Smooth muscle cell (in vitro differentiated cells): ENCODE data around the gene LONRF2. TPM values are rescaled to one million over a fixed set of nuclear protein-coding genes. Genes with fewer than 3 reads are reported as not detected.

Source experiments
- DNase-seq: peaks from one replicate; lab custom pipeline; 2025; ENCODE audit not compliant: unreplicated experiment; lab: John Stamatoyannopoulos, UW
- H2AFZ ChIP-seq: fragments of 200-600 bp; sonication (generic); 2 replicates; pipeline ENCODE4 v1.6.0; 2016; ENCODE audit warnings: antibody characterized with exemption, low read depth, mild to moderate bottlenecking
- H3F3A ChIP-seq: fragments of 200-600 bp; sonication (generic); 2 replicates; pipeline ENCODE4 v1.6.0; 2017; ENCODE audit warnings: antibody characterized with exemption, low read depth
- H3K27ac ChIP-seq: fragments of 200-600 bp; sonication (generic); 2 replicates; pipeline ENCODE4 v1.5.1; 2016; ENCODE audit warnings: low read depth, mild to moderate bottlenecking
- H3K27me3 ChIP-seq: fragments of 200-600 bp; sonication (generic); 2 replicates; pipeline ENCODE4 v1.6.1; 2016; ENCODE audit warnings: low read depth, mild to moderate bottlenecking
- H3K36me3 ChIP-seq: fragments of 200-600 bp; sonication (generic); 2 replicates; pipeline ENCODE4 v1.5.1; 2016; ENCODE audit warnings: low read depth
- H3K4me1 ChIP-seq: fragments of 200-600 bp; sonication (generic); 2 replicates; pipeline ENCODE4 v1.5.1; 2016; ENCODE audit warnings: low read depth
- H3K4me2 ChIP-seq: fragments of 200-600 bp; sonication (generic); 2 replicates; pipeline ENCODE4 v1.6.0; 2016; ENCODE audit warnings: mild to moderate bottlenecking
- H3K4me3 ChIP-seq: fragments of 200-600 bp; sonication (generic); 2 replicates; pipeline ENCODE4 v1.5.1; 2016; ENCODE audit warnings: mild to moderate bottlenecking
- H3K79me2 ChIP-seq: fragments of 200-600 bp; sonication (generic); 2 replicates; pipeline ENCODE4 v1.6.0; 2016; ENCODE audit warnings: low read depth, mild to moderate bottlenecking
- H3K9ac ChIP-seq: fragments of 200-600 bp; sonication (generic); 2 replicates; pipeline ENCODE4 v1.6.0; 2016; ENCODE audit warnings: low read depth
- H3K9me3 ChIP-seq: fragments of 200-600 bp; sonication (generic); replicated peaks from 2 replicates; pipeline ENCODE4 v1.5.1; 2016; ENCODE audit warnings: low read depth
- H4K20me1 ChIP-seq: fragments of 200-600 bp; sonication (generic); 2 replicates; pipeline ENCODE4 v1.6.0; 2016; ENCODE audit warnings: low read depth
- CTCF ChIP-seq: fragments of 200-600 bp; sonication (generic); IDR thresholded peaks from 2 replicates; pipeline ENCODE4 v1.5.1; 2017; ENCODE audit warnings: borderline replicate concordance, mild to moderate bottlenecking, antibody characterized with exemption; ENCODE audit not compliant: insufficient read depth, poor library complexity, severe bottlenecking
- WGBS: methylation state at CpG from one replicate; pipeline ENCODE4 v1.1.7; 2016; ENCODE audit warnings: low lambda C conversion rate; 5-methylcytosine and 5-hydroxymethylcytosine counted together
- polyA plus RNA-seq: library from polyadenylated mRNA; unstranded; fragments of >200 nt; fragmentation: Nextera tagmentation; extraction: Ambion mirVana; gene quantifications from 2 replicates; pipeline ENCODE4 v1.2.1, GENCODE V29; 2016
- total RNA-seq: library from RNA; depleted of rRNA; stranded (reverse); fragments of >200 nt; gene quantifications from 2 replicates; pipeline ENCODE4 v1.2.3, GENCODE V29; 2014

LONRF2 gene
- total and polyA plus RNA-seq, 2 experiments from 2014 or later: 0.06 to 1.4 TPM

- Histone ChIP-seq H3K27me3 (no peaks in the 10 kb centered on the region), H4K20me1 (no peaks in the 10 kb centered on the region), H3K79me2 (no peaks in the 10 kb centered on the region), H3K4me3 (no peak overlapping the region), H3K4me2 (no peak overlapping the region), H3K36me3 (no peaks in the 10 kb centered on the region), H3K4me1 (no peaks in the 10 kb centered on the region), H3K9ac (no peak overlapping the region), H2AFZ (no peak overlapping the region), H3K9me3 (no peaks in the 10 kb centered on the region), H3K27ac (no peak overlapping the region), H3F3A (no peaks in the 10 kb centered on the region)
- no peak for DNase-seq
- WGBS: 52% methylated on average over 2 of the region's 2 CpGs
- no peak for TF ChIP-seq CTCF
Measured at GRCh38 chr2:100267751-100268150, 54.5 kb downstream of the LONRF2 start.

- no peaks in the 10 kb centered on the region for H3K27me3 ChIP-seq
- WGBS: 96% methylated on average over 7 of the region's 7 CpGs
- TF ChIP-seq CTCF: no peak
Measured at GRCh38 chr2:100266126-100266525, 56.2 kb downstream of the LONRF2 start.

GRCh38 chr2:100265226-100265625 lies 57.1 kb downstream of the LONRF2 start:
- Histone ChIP-seq H3K4me3 (no peak overlapping the region), H3K4me2 (no peak overlapping the region), H4K20me1 (no peaks in the 10 kb centered on the region), H3K79me2 (no peaks in the 10 kb centered on the region), H3K27me3 (no peaks in the 10 kb centered on the region), H3F3A (no peaks in the 10 kb centered on the region), H3K27ac (no peak overlapping the region), H3K4me1 (no peaks in the 10 kb centered on the region), H3K36me3 (no peaks in the 10 kb centered on the region), H2AFZ (no peak overlapping the region), H3K9me3 (no peaks in the 10 kb centered on the region), H3K9ac (no peak overlapping the region)
- TF ChIP-seq CTCF: no peak
- no peak for DNase-seq
- WGBS: 94% methylated on average over 9 of the region's 9 CpGs

More at GRCh38 chr2:100266126-100266525, 56.2 kb downstream of the LONRF2 start:
- Histone ChIP-seq H3K4me3 (no peak overlapping the region), H3K27ac (no peak overlapping the region), H3K4me1 (no peaks in the 10 kb centered on the region), H4K20me1 (no peaks in the 10 kb centered on the region), H3K36me3 (no peaks in the 10 kb centered on the region), H2AFZ (no peak overlapping the region), H3F3A (no peaks in the 10 kb centered on the region), H3K4me2 (no peak overlapping the region), H3K9ac (no peak overlapping the region), H3K9me3 (no peaks in the 10 kb centered on the region), H3K79me2 (no peaks in the 10 kb centered on the region)
- no peak for DNase-seq

- H2AFZ ChIP-seq: no peak overlapping the region
- WGBS: 94% methylated on average over 4 of the region's 4 CpGs
- no peak overlapping the region for H3K9ac ChIP-seq
- no peak for DNase-seq
- no peaks in the 10 kb centered on the region for H3K27me3 ChIP-seq
- TF ChIP-seq CTCF: no peak
- no peaks in the 10 kb centered on the region for H4K20me1 ChIP-seq
- H3K27ac ChIP-seq: no peak overlapping the region
- no peaks in the 10 kb centered on the region for H3K4me1 ChIP-seq
- H3F3A ChIP-seq: no peaks in the 10 kb centered on the region
- no peaks in the 10 kb centered on the region for H3K79me2 ChIP-seq
- H3K36me3 ChIP-seq: no peaks in the 10 kb centered on the region
- no peaks in the 10 kb centered on the region for H3K9me3 ChIP-seq
- H3K4me2 ChIP-seq: no peak overlapping the region
- H3K4me3 ChIP-seq: no peak overlapping the region
Measured at GRCh38 chr2:100264651-100265050, 57.6 kb downstream of the LONRF2 start.
